ENCODE results near the gene DNAH7.

DNA sequence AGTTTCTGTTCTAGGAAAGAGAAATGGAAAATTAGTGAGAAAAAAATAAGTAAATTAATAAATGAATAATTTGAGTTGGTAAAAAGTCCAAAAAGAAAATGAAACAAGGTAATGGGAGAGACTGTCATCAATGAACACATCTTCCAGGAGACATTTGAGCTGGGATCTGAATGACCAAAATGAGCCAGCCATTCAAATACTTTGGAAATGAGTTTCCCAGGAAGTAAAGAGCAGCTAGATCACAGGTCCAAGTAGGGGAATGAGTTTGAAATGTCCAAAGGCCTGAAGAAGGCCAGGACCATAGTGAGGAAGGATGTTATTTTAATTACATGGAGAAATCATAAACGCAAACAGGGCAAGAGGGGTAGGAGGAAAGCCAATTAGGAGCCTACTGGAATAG, 6.6 kb upstream of the DNAH7 start:
- TF ChIP-seq, protein P1, sequence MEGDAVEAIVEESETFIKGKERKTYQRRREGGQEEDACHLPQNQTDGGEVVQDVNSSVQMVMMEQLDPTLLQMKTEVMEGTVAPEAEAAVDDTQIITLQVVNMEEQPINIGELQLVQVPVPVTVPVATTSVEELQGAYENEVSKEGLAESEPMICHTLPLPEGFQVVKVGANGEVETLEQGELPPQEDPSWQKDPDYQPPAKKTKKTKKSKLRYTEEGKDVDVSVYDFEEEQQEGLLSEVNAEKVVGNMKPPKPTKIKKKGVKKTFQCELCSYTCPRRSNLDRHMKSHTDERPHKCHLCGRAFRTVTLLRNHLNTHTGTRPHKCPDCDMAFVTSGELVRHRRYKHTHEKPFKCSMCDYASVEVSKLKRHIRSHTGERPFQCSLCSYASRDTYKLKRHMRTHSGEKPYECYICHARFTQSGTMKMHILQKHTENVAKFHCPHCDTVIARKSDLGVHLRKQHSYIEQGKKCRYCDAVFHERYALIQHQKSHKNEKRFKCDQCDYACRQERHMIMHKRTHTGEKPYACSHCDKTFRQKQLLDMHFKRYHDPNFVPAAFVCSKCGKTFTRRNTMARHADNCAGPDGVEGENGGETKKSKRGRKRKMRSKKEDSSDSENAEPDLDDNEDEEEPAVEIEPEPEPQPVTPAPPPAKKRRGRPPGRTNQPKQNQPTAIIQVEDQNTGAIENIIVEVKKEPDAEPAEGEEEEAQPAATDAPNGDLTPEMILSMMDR (IDR thresholded peaks at IDR 0.05) = no peak
- TF ChIP-seq POLR2A (IDR thresholded peaks at IDR 0.05) = no peak
- no peak for TF ChIP-seq EP300 (IDR thresholded peaks at IDR 0.05)
